SK-N-SH treated with all-trans-retinoic acid at 6 μM for 48 hours (cell line): ENCODE data around the gene CCDC167.
A peak's percentile ranks its signal among the peaks of the same experiment; 100 is the strongest.

Experiments used
- ATAC-seq: fragments of 200-7000 bp; cut with Tn5 transposase; 3 replicates; pipeline ENCODE4 v1.9.1; 2020; ENCODE audit warnings: mild to moderate bottlenecking, moderate library complexity
- ARNTL ChIP-seq: fragments of 450-650 bp; formaldehyde crosslinking; IDR thresholded peaks from 2 replicates; pipeline ENCODE4 v1.5.0; 2020; ENCODE audit warnings: low read depth, mild to moderate bottlenecking, moderate library complexity, borderline replicate concordance
- BACH2 ChIP-seq: fragments of 250-450 bp; sonication (Bioruptor Pico); IDR thresholded peaks from 2 replicates; pipeline ENCODE4 v1.9.0; 2021; ENCODE audit warnings: mild to moderate bottlenecking, borderline replicate concordance
- CREB5 ChIP-seq: fragments of 250-450 bp; sonication (Bioruptor Pico); IDR thresholded peaks from 2 replicates; pipeline ENCODE4 v1.5.1; 2020; ENCODE audit warnings: low read depth, mild to moderate bottlenecking, moderate library complexity
- CSDC2 ChIP-seq: fragments of 250-450 bp; sonication (Bioruptor Pico); IDR thresholded peaks from 2 replicates; pipeline ENCODE4 v1.5.0; 2020; ENCODE audit warnings: mild to moderate bottlenecking, moderate library complexity
- CSRNP3 ChIP-seq: fragments of 250-450 bp; sonication (Bioruptor Pico); IDR thresholded peaks from 2 replicates; pipeline ENCODE4 v1.5.1; 2021; ENCODE audit warnings: mild to moderate bottlenecking, moderate library complexity
- ESRRG ChIP-seq: fragments of 250-450 bp; sonication (Bioruptor Pico); IDR thresholded peaks from 2 replicates; pipeline ENCODE4 v1.6.1; 2021; ENCODE audit warnings: mild to moderate bottlenecking
- ISL1 ChIP-seq: fragments of 250-450 bp; sonication (Bioruptor Pico); IDR thresholded peaks from 2 replicates; pipeline ENCODE4 v2.1.2; 2022; ENCODE audit warnings: mild to moderate bottlenecking, moderate library complexity
- OSR1 ChIP-seq: fragments of 250-450 bp; sonication (Bioruptor Pico); IDR thresholded peaks from 2 replicates; pipeline ENCODE4 v1.8.0; 2022; ENCODE audit warnings: moderate library complexity, mild to moderate bottlenecking, inconsistent platforms
- PATZ1 ChIP-seq: fragments of 250-450 bp; sonication (Bioruptor Pico); IDR thresholded peaks from 2 replicates; pipeline ENCODE4 v1.8.0; 2020; ENCODE audit warnings: mild to moderate bottlenecking, moderate library complexity, borderline replicate concordance
- POU6F1 ChIP-seq: fragments of 250-450 bp; sonication (Bioruptor Pico); IDR thresholded peaks from 2 replicates; pipeline ENCODE4 v1.8.0; 2021; ENCODE audit warnings: low read depth, mild to moderate bottlenecking, moderate library complexity, borderline replicate concordance
- PPARA ChIP-seq: fragments of 250-450 bp; sonication (Bioruptor Pico); IDR thresholded peaks from 2 replicates; pipeline ENCODE4 v1.5.0; 2020; ENCODE audit warnings: mild to moderate bottlenecking, borderline replicate concordance
- RARB ChIP-seq: fragments of 250-450 bp; sonication (Bioruptor Pico); IDR thresholded peaks from 2 replicates; pipeline ENCODE4 v1.8.0; 2021; ENCODE audit warnings: mild to moderate bottlenecking, moderate library complexity
- SNAI2 ChIP-seq: fragments of 250-450 bp; sonication (Bioruptor Pico); IDR thresholded peaks from 2 replicates; pipeline ENCODE4 v1.5.0; 2020; ENCODE audit warnings: mild to moderate bottlenecking, moderate library complexity
- TCF4 ChIP-seq: fragments of 250-450 bp; sonication (Bioruptor Pico); IDR thresholded peaks from 2 replicates; pipeline ENCODE4 v1.8.0; 2021; ENCODE audit warnings: mild to moderate bottlenecking, moderate library complexity, borderline replicate concordance
- TOX ChIP-seq: fragments of 250-450 bp; sonication (Bioruptor Pico); IDR thresholded peaks from 2 replicates; pipeline ENCODE4 v1.8.0; 2021; ENCODE audit warnings: mild to moderate bottlenecking, moderate library complexity, borderline replicate concordance
- ZC3H10 ChIP-seq: fragments of 250-450 bp; sonication (Bioruptor Pico); IDR thresholded peaks from 2 replicates; pipeline ENCODE4 v1.5.1; 2021; ENCODE audit warnings: mild to moderate bottlenecking, moderate library complexity
- ZFP3 ChIP-seq: fragments of 250-450 bp; sonication (Bioruptor Pico); IDR thresholded peaks from 2 replicates; pipeline ENCODE4 v1.5.0; 2020; ENCODE audit warnings: mild to moderate bottlenecking, moderate library complexity
- ZNF565 ChIP-seq: fragments of 450-650 bp; formaldehyde crosslinking; conservative IDR thresholded peaks from 2 replicates; pipeline ENCODE4 v1.5.0; 2020; ENCODE audit warnings: low read depth, mild to moderate bottlenecking, moderate library complexity
- ZNF70 ChIP-seq: fragments of 450-650 bp; formaldehyde crosslinking; IDR thresholded peaks from 2 replicates; pipeline ENCODE4 v1.5.0; 2020; ENCODE audit warnings: mild to moderate bottlenecking, moderate library complexity
- ZNF8 ChIP-seq: fragments of 450-650 bp; formaldehyde crosslinking; IDR thresholded peaks from 2 replicates; pipeline ENCODE4 v1.5.0; 2020; ENCODE audit warnings: mild to moderate bottlenecking, moderate library complexity

The CCDC167 gene

GRCh38 chr6:37456816-37457560 is 42.7 kb downstream of the CCDC167 start (continued):
- no peak for TF ChIP-seq CREB5 (CRISPR knock-in tag)
- TF ChIP-seq ESRRG (CRISPR knock-in tag), result no peak
- TF ChIP-seq, all 23 proteins: peak for 0

GRCh38 chr6:37456126-37456525 is 43.6 kb downstream of the CCDC167 start:
- no peak for ATAC-seq
- TF ChIP-seq CSDC2, result no peak
- TF ChIP-seq OSR1, result no peak
- no peak for TF ChIP-seq ZNF8 (CRISPR knock-in tag)
- no peak for TF ChIP-seq TOX
- no peak for TF ChIP-seq CSRNP3 (CRISPR knock-in tag)
- TF ChIP-seq CREB5 (CRISPR knock-in tag), result no peak
- no peak for TF ChIP-seq SNAI2 (CRISPR knock-in tag)
- TF ChIP-seq PPARA (CRISPR knock-in tag), result no peak

- no peak for TF ChIP-seq ZNF8 (CRISPR knock-in tag)
- TF ChIP-seq TCF4 (CRISPR knock-in tag), result peak; percentile 57
- peak; percentile 72 for ATAC-seq
Measured at GRCh38 chr6:37454420-37455140, 45.1 kb downstream of the CCDC167 start.

GRCh38 chr6:37452522-37452921 is 47.2 kb downstream of the CCDC167 start:
- no peak for ATAC-seq
- TF ChIP-seq POU6F1 (CRISPR knock-in tag), result no peak
- TF ChIP-seq PATZ1 (CRISPR knock-in tag), result no peak
- TF ChIP-seq CREB5 (CRISPR knock-in tag), result no peak
- no peak for TF ChIP-seq TCF4 (CRISPR knock-in tag)
- TF ChIP-seq ESRRG (CRISPR knock-in tag), result no peak
- TF ChIP-seq ZNF8 (CRISPR knock-in tag), result no peak
- TF ChIP-seq TOX, result no peak
- no peak for TF ChIP-seq BACH2 (CRISPR knock-in tag)
- no peak for TF ChIP-seq ISL1 (CRISPR knock-in tag)
- no peak for TF ChIP-seq ZFP3
- no peak for TF ChIP-seq ZNF565 (CRISPR knock-in tag)
- TF ChIP-seq RARB (CRISPR knock-in tag), result no peak
- TF ChIP-seq ZC3H10 (CRISPR knock-in tag), result no peak
- TF ChIP-seq ARNTL, result no peak
- TF ChIP-seq PPARA (CRISPR knock-in tag), result no peak
- TF ChIP-seq ZNF70 (CRISPR knock-in tag), result no peak
- TF ChIP-seq SNAI2 (CRISPR knock-in tag), result no peak
